ENCODE results near the gene REXO5. TPM values are rescaled to one million over a fixed set of nuclear protein-coding genes. Genes with fewer than 3 reads are reported as not detected.
"Not testable (repeated sequence)": the region's sequence is repeated elsewhere in the genome, so short reads cannot be mapped to it uniquely, and the experiment has no call there.

Gene REXO5
- total RNA-seq, 2 donors from 2014 or later, result 9.7 to 11.4 TPM

- Mint-ChIP-seq H3K27me3 (no peaks in the 10 kb centered on the region), H3K36me3 (ENCODE audit: low read depth) (peaks cover 14% of the 10 kb centered on the region), H3K9me3 (no peaks in the 10 kb centered on the region), H3K4me3 (no peak overlapping the region), H3K27ac (no peak overlapping the region), H3K4me1 (no peaks in the 10 kb centered on the region)
- no peak for ATAC-seq (replicated peaks)
Measured at GRCh38 chr16:20781697-20782096, 24.6 kb upstream of the REXO5 start.

- H3K4me1 Mint-ChIP-seq, result no peaks in the 10 kb centered on the region
- H3K36me3 Mint-ChIP-seq (ENCODE audit: low read depth), result peaks cover 14% of the 10 kb centered on the region
- H3K4me3 Mint-ChIP-seq, result no peak overlapping the region
- no peaks in the 10 kb centered on the region for H3K9me3 Mint-ChIP-seq
- ATAC-seq (replicated peaks), result no peak
- H3K27ac Mint-ChIP-seq, result no peak overlapping the region
- no peaks in the 10 kb centered on the region for H3K27me3 Mint-ChIP-seq
Measured at GRCh38 chr16:20782470-20782869, 23.9 kb upstream of the REXO5 start.

GRCh38 chr16:20784204-20784603 is 22.1 kb upstream of the REXO5 start:
- Mint-ChIP-seq H3K4me3 (no peak overlapping the region), H3K9me3 (no peaks in the 10 kb centered on the region), H3K27me3 (no peaks in the 10 kb centered on the region), H3K27ac (no peak overlapping the region), H3K4me1 (no peaks in the 10 kb centered on the region), H3K36me3 (ENCODE audit: low read depth) (peaks cover 14% of the 10 kb centered on the region)
- ATAC-seq (replicated peaks), result no peak

GRCh38 chr16:20789130-20789529 is 17.2 kb upstream of the REXO5 start:
- Mint-ChIP-seq H3K27ac (no peak overlapping the region), H3K9me3 (no peaks in the 10 kb centered on the region), H3K36me3 (ENCODE audit: low read depth) (no peaks in the 10 kb centered on the region), H3K4me3 (no peak overlapping the region), H3K4me1 (no peaks in the 10 kb centered on the region), H3K27me3 (no peaks in the 10 kb centered on the region)
- no peak for ATAC-seq (replicated peaks)

GRCh38 chr16:20791923-20792612 is 14.3 kb upstream of the REXO5 start:
- Mint-ChIP-seq H3K27ac (no peak overlapping the region), H3K4me3 (no peak overlapping the region), H3K4me1 (no peaks in the 10 kb centered on the region), H3K27me3 (no peaks in the 10 kb centered on the region), H3K9me3 (no peaks in the 10 kb centered on the region), H3K36me3 (ENCODE audit: low read depth) (no peaks in the 10 kb centered on the region)
- ATAC-seq (replicated peaks), result no peak

GRCh38 chr16:20798364-20798763 is 8.0 kb upstream of the REXO5 start:
- H3K27ac Mint-ChIP-seq, result no peak overlapping the region
- H3K27me3 Mint-ChIP-seq, result no peaks in the 10 kb centered on the region
- peaks cover 20% of the 10 kb centered on the region for H3K36me3 Mint-ChIP-seq (ENCODE audit: low read depth)
- H3K9me3 Mint-ChIP-seq, result no peaks in the 10 kb centered on the region
- no peak for ATAC-seq (replicated peaks)
- peaks cover 10% of the 10 kb centered on the region for H3K4me1 Mint-ChIP-seq
- no peak overlapping the region for H3K4me3 Mint-ChIP-seq

- H3K4me3 Mint-ChIP-seq, result no peak overlapping the region
- no peak overlapping the region for H3K27ac Mint-ChIP-seq
- peaks cover 20% of the 10 kb centered on the region for H3K36me3 Mint-ChIP-seq (ENCODE audit: low read depth)
- H3K27me3 Mint-ChIP-seq, result no peaks in the 10 kb centered on the region
- H3K9me3 Mint-ChIP-seq, result no peaks in the 10 kb centered on the region
- peaks cover 10% of the 10 kb centered on the region for H3K4me1 Mint-ChIP-seq
- ATAC-seq (replicated peaks), result peak; percentile 29
Measured at GRCh38 chr16:20799599-20799998, 6.7 kb upstream of the REXO5 start.

GRCh38 chr16:20801278-20801677 is 5.0 kb upstream of the REXO5 start:
- no peak for ATAC-seq (replicated peaks)
- H3K4me1 Mint-ChIP-seq, result peaks cover 10% of the 10 kb centered on the region
- peak overlapping the region; percentile 70 for H3K27ac Mint-ChIP-seq
- no peaks in the 10 kb centered on the region for H3K9me3 Mint-ChIP-seq
- no peaks in the 10 kb centered on the region for H3K27me3 Mint-ChIP-seq
- no peak overlapping the region for H3K4me3 Mint-ChIP-seq
- peaks cover 21% of the 10 kb centered on the region for H3K36me3 Mint-ChIP-seq (ENCODE audit: low read depth)

- Mint-ChIP-seq H3K36me3 (ENCODE audit: low read depth) (peaks cover 23% of the 10 kb centered on the region), H3K27ac (no peak overlapping the region), H3K4me1 (peaks cover 6% of the 10 kb centered on the region), H3K27me3 (no peaks in the 10 kb centered on the region), H3K4me3 (no peak overlapping the region), H3K9me3 (no peaks in the 10 kb centered on the region)
- ATAC-seq (replicated peaks), result no peak
Measured at GRCh38 chr16:20803192-20803560, 3.2 kb upstream of the REXO5 start.

- Mint-ChIP-seq H3K4me1 (peaks cover 6% of the 10 kb centered on the region), H3K36me3 (ENCODE audit: low read depth) (peaks cover 20% of the 10 kb centered on the region), H3K27me3 (no peaks in the 10 kb centered on the region), H3K4me3 (no peak overlapping the region), H3K27ac (no peak overlapping the region), H3K9me3 (no peaks in the 10 kb centered on the region)
- no peak for ATAC-seq (replicated peaks)
Measured at GRCh38 chr16:20803561-20804214, 2.6 kb upstream of the REXO5 start.

GRCh38 chr16:20805684-20806167 is 601 bp upstream of the REXO5 start:
- H3K9me3 Mint-ChIP-seq; H3K4me1 Mint-ChIP-seq; ATAC-seq (replicated peaks); H3K27me3 Mint-ChIP-seq; H3K36me3 Mint-ChIP-seq (ENCODE audit: low read depth): not testable (repeated sequence)
- peak overlapping the region; percentile 93 for H3K4me3 Mint-ChIP-seq
- peak overlapping the region; percentile 96 for H3K27ac Mint-ChIP-seq

GRCh38 chr16:20807862-20808261 is 1.5 kb downstream of the REXO5 start:
- Mint-ChIP-seq H3K4me1 (no peaks in the 10 kb centered on the region), H3K9me3 (no peaks in the 10 kb centered on the region)

GRCh38 chr16:20811889-20812439 is 5.6 kb downstream of the REXO5 start:
- Mint-ChIP-seq H3K27me3 (no peaks in the 10 kb centered on the region), H3K27ac (no peak overlapping the region), H3K9me3 (no peaks in the 10 kb centered on the region), H3K36me3 (ENCODE audit: low read depth) (peaks cover 1% of the 10 kb centered on the region), H3K4me3 (no peak overlapping the region), H3K4me1 (peaks cover 5% of the 10 kb centered on the region)
- ATAC-seq (replicated peaks), result no peak

More at GRCh38 chr16:20807862-20808261, 1.5 kb downstream of the REXO5 start:
- H3K36me3 Mint-ChIP-seq (ENCODE audit: low read depth), result peaks cover 8% of the 10 kb centered on the region
- peak overlapping the region; percentile 96 for H3K27ac Mint-ChIP-seq
- H3K4me3 Mint-ChIP-seq, result peak overlapping the region; percentile 93
- H3K27me3 Mint-ChIP-seq, result no peaks in the 10 kb centered on the region
- ATAC-seq (replicated peaks), result no peak

GRCh38 chr16:20812510-20812909 is 6.2 kb downstream of the REXO5 start:
- Mint-ChIP-seq H3K4me3 (no peak overlapping the region), H3K9me3 (no peaks in the 10 kb centered on the region), H3K27ac (no peak overlapping the region), H3K27me3 (no peaks in the 10 kb centered on the region), H3K4me1 (peaks cover 5% of the 10 kb centered on the region), H3K36me3 (ENCODE audit: low read depth) (no peaks in the 10 kb centered on the region)
- no peak for ATAC-seq (replicated peaks)

GRCh38 chr16:20814784-20815183 is 8.5 kb downstream of the REXO5 start:
- H3K27ac Mint-ChIP-seq, result no peak overlapping the region
- H3K9me3 Mint-ChIP-seq, result no peaks in the 10 kb centered on the region
- peak; percentile 72 for ATAC-seq (replicated peaks)
- peaks cover 5% of the 10 kb centered on the region for H3K4me1 Mint-ChIP-seq
- no peak overlapping the region for H3K4me3 Mint-ChIP-seq
- H3K36me3 Mint-ChIP-seq (ENCODE audit: low read depth), result no peaks in the 10 kb centered on the region
- H3K27me3 Mint-ChIP-seq, result no peaks in the 10 kb centered on the region

Measured in activated T-helper 17 cell treated with anti-CD3 and anti-CD28 coated beads, Interleukin-2, amount 50 U/mL, for 72 hours (primary cell).